WTC11 (cell line): ENCODE results near the gene MTOR. TPM values are rescaled to one million over a fixed set of nuclear protein-coding genes. Genes with fewer than 3 reads are reported as not detected.

Experiments used
- ATAC-seq: fragments of 200-7000 bp; cut with Tn5 transposase; 2 replicates; pipeline ENCODE4 v1.10.0; 2021; ENCODE audit warnings: mild to moderate bottlenecking, moderate library complexity
- CTCF ChIA-PET: fragments of 300-600 bp; sonication (Branson Sonifier 250); formaldehyde crosslinking; loops from one replicate; lab custom pipeline; 2021; ENCODE audit warnings: antibody characterized with exemption; lab: Charles Lee
- POLR2A ChIA-PET: fragments of 350-600 bp; sonication (Branson Sonifier 250); formaldehyde crosslinking; loops from one replicate; lab custom pipeline; 2021; ENCODE audit warnings: antibody characterized with exemption; lab: Charles Lee
- DNase-seq: peaks from one replicate; pipeline ENCODE4 v3.0.0; 2021; ENCODE audit warnings: low spot score
- H3K27ac Mint-ChIP-seq: 2 replicates; pipeline ENCODE4 v1.8.0; 2021; ENCODE audit warnings: mixed read lengths
- H3K27me3 Mint-ChIP-seq: 2 replicates; pipeline ENCODE4 v1.8.0; 2021; ENCODE audit warnings: low read depth, mild to moderate bottlenecking, moderate library complexity, mixed read lengths
- H3K36me3 Mint-ChIP-seq: 2 replicates; pipeline ENCODE4 v1.8.0; 2021; ENCODE audit warnings: mixed read lengths
- H3K4me1 Mint-ChIP-seq: 2 replicates; pipeline ENCODE4 v1.8.0; 2022; ENCODE audit warnings: mixed read lengths
- H3K4me3 Mint-ChIP-seq: 2 replicates; pipeline ENCODE4 v1.8.0; 2021; ENCODE audit warnings: mild to moderate bottlenecking, moderate library complexity, mixed read lengths
- H3K9me3 Mint-ChIP-seq: 2 replicates; pipeline ENCODE4 v1.8.0; 2021; ENCODE audit warnings: mixed read lengths
- ELF4 ChIP-seq: sonication (generic); formaldehyde crosslinking; IDR thresholded peaks from 2 replicates; pipeline ENCODE4 v1.8.1; 2022; ENCODE audit warnings: low read depth, mild to moderate bottlenecking, moderate library complexity, missing genetic modification reagents
- FOXJ3 ChIP-seq: sonication (generic); formaldehyde crosslinking; IDR thresholded peaks from 2 replicates; pipeline ENCODE4 v1.9.0; 2021; ENCODE audit warnings: missing genetic modification reagents, mild to moderate bottlenecking, borderline replicate concordance
- FOXK1 ChIP-seq: sonication (generic); formaldehyde crosslinking; IDR thresholded peaks from 2 replicates; pipeline ENCODE4 v1.8.0; 2022; ENCODE audit warnings: mild to moderate bottlenecking, moderate library complexity, missing genetic modification reagents
- IRF2 ChIP-seq: sonication (generic); formaldehyde crosslinking; IDR thresholded peaks from 2 replicates; pipeline ENCODE4 v1.8.0; 2022; ENCODE audit warnings: low read depth, missing genetic modification reagents, borderline replicate concordance
- JAZF1 ChIP-seq: fragments of 250-450 bp; sonication (Bioruptor Pico); IDR thresholded peaks from 2 replicates; pipeline ENCODE4 v1.9.0; 2021; ENCODE audit warnings: moderate library complexity, mild to moderate bottlenecking, inconsistent platforms
- MXD4 ChIP-seq: fragments of 250-450 bp; sonication (Bioruptor Pico); IDR thresholded peaks from 2 replicates; pipeline ENCODE4 v1.8.0; 2021; ENCODE audit warnings: mild to moderate bottlenecking, moderate library complexity, borderline replicate concordance
- NR2C2 ChIP-seq: sonication (generic); formaldehyde crosslinking; IDR thresholded peaks from 2 replicates; pipeline ENCODE4 v1.8.0; 2022; ENCODE audit warnings: mild to moderate bottlenecking, missing genetic modification reagents
- OVOL2 ChIP-seq: fragments of 250-450 bp; sonication (Bioruptor Pico); IDR thresholded peaks from 2 replicates; pipeline ENCODE4 v1.9.0; 2021; ENCODE audit warnings: mild to moderate bottlenecking, borderline replicate concordance
- SP1 ChIP-seq: sonication (generic); formaldehyde crosslinking; conservative IDR thresholded peaks from 2 replicates; pipeline ENCODE4 v1.8.1; 2022; ENCODE audit warnings: missing genetic modification reagents
- TEAD4 ChIP-seq: sonication (generic); formaldehyde crosslinking; IDR thresholded peaks from 2 replicates; pipeline ENCODE4 v1.8.0; 2022; ENCODE audit warnings: mild to moderate bottlenecking, missing genetic modification reagents
- total RNA-seq: library from RNA; stranded (reverse); gene quantifications from 3 replicates; pipeline ENCODE4 v1.2.3, GENCODE V29; 2021
- TF ChIP-seq, protein P1 (sequence below): fragments of 250-450 bp; sonication (Bioruptor Pico); IDR thresholded peaks from 2 replicates; pipeline ENCODE4 v2.1.2; 2022; ENCODE audit warnings: mild to moderate bottlenecking, moderate library complexity
- TF ChIP-seq, protein P2 (sequence below): fragments of 250-450 bp; sonication (Bioruptor Pico); IDR thresholded peaks from 2 replicates; pipeline ENCODE4 v1.9.0; 2021; ENCODE audit warnings: mild to moderate bottlenecking, borderline replicate concordance
- TF ChIP-seq, protein P3 (sequence below): fragments of 200-600 bp; IDR thresholded peaks from 2 replicates; pipeline ENCODE4 v1.8.0; 2022; ENCODE audit warnings: antibody characterized with exemption
- TF ChIP-seq, protein P4 (sequence below): sonication (generic); formaldehyde crosslinking; conservative IDR thresholded peaks from 2 replicates; pipeline ENCODE4 v1.8.1; 2023; ENCODE audit warnings: mild to moderate bottlenecking, low read depth, missing genetic modification reagents, moderate library complexity
- TF ChIP-seq, protein P5 (sequence below): fragments of 250-450 bp; sonication (Bioruptor Pico); IDR thresholded peaks from 2 replicates; pipeline ENCODE4 v1.9.0; 2021; ENCODE audit warnings: mild to moderate bottlenecking
- TF ChIP-seq, protein P6 (sequence below): sonication (generic); formaldehyde crosslinking; IDR thresholded peaks from 2 replicates; pipeline ENCODE4 v1.8.1; 2023; ENCODE audit warnings: mild to moderate bottlenecking, missing genetic modification reagents
- TF ChIP-seq, protein P7 (sequence below): sonication (generic); formaldehyde crosslinking; IDR thresholded peaks from 2 replicates; pipeline ENCODE4 v1.8.0; 2023; ENCODE audit warnings: missing genetic modification reagents
- TF ChIP-seq, protein P8 (sequence below): sonication (generic); formaldehyde crosslinking; IDR thresholded peaks from 2 replicates; pipeline ENCODE4 v1.8.0; 2022; ENCODE audit warnings: mild to moderate bottlenecking, missing genetic modification reagents
- TF ChIP-seq, protein P9 (sequence below): sonication (generic); formaldehyde crosslinking; IDR thresholded peaks from 2 replicates; pipeline ENCODE4 v1.8.1; 2023; ENCODE audit warnings: mild to moderate bottlenecking, missing genetic modification reagents, moderate library complexity
- TF ChIP-seq, protein P10 (sequence below): sonication (generic); formaldehyde crosslinking; IDR thresholded peaks from 2 replicates; pipeline ENCODE4 v1.8.1; 2022; ENCODE audit warnings: low read depth, missing genetic modification reagents, borderline replicate concordance

Gene MTOR
- total RNA-seq, 1 experiment from 2014 or later, result 65.0 TPM

DNA sequence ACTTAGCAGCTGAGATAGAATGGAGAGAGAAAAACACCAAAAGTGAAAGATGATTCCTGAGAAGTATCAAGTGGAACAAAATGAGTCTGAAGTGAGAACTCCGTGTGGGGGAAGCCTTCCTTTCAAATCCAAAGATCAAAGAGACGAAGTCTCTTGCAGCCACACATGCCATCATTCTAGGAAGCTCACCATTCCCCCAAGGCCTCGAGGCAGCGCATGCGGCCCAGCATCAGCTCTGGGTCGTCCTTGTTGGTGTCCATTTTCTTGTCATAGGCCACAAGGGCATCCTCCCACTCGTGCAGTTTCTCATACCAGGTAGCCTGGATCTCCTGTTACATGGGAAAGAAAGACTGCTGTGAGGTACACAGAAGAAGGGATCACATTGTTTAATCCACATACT, 105.4 kb downstream of the MTOR start:
- TF ChIP-seq TEAD4 (CRISPR knock-in tag) (no peak), MXD4 (CRISPR knock-in tag) (no peak), IRF2 (CRISPR knock-in tag) (no peak), NR2C2 (no peak), SP1 (CRISPR knock-in tag) (no peak)
- TF ChIP-seq, protein P1, sequence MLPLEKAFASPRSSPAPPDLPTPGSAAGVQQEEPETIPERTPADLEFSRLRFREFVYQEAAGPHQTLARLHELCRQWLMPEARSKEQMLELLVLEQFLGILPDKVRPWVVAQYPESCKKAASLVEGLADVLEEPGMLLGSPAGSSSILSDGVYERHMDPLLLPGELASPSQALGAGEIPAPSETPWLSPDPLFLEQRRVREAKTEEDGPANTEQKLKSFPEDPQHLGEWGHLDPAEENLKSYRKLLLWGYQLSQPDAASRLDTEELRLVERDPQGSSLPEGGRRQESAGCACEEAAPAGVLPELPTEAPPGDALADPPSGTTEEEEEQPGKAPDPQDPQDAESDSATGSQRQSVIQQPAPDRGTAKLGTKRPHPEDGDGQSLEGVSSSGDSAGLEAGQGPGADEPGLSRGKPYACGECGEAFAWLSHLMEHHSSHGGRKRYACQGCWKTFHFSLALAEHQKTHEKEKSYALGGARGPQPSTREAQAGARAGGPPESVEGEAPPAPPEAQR (CRISPR knock-in tag), result no peak
- TF ChIP-seq, protein P2, sequence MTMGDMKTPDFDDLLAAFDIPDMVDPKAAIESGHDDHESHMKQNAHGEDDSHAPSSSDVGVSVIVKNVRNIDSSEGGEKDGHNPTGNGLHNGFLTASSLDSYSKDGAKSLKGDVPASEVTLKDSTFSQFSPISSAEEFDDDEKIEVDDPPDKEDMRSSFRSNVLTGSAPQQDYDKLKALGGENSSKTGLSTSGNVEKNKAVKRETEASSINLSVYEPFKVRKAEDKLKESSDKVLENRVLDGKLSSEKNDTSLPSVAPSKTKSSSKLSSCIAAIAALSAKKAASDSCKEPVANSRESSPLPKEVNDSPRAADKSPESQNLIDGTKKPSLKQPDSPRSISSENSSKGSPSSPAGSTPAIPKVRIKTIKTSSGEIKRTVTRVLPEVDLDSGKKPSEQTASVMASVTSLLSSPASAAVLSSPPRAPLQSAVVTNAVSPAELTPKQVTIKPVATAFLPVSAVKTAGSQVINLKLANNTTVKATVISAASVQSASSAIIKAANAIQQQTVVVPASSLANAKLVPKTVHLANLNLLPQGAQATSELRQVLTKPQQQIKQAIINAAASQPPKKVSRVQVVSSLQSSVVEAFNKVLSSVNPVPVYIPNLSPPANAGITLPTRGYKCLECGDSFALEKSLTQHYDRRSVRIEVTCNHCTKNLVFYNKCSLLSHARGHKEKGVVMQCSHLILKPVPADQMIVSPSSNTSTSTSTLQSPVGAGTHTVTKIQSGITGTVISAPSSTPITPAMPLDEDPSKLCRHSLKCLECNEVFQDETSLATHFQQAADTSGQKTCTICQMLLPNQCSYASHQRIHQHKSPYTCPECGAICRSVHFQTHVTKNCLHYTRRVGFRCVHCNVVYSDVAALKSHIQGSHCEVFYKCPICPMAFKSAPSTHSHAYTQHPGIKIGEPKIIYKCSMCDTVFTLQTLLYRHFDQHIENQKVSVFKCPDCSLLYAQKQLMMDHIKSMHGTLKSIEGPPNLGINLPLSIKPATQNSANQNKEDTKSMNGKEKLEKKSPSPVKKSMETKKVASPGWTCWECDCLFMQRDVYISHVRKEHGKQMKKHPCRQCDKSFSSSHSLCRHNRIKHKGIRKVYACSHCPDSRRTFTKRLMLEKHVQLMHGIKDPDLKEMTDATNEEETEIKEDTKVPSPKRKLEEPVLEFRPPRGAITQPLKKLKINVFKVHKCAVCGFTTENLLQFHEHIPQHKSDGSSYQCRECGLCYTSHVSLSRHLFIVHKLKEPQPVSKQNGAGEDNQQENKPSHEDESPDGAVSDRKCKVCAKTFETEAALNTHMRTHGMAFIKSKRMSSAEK, result no peak
- TF ChIP-seq, protein P3, sequence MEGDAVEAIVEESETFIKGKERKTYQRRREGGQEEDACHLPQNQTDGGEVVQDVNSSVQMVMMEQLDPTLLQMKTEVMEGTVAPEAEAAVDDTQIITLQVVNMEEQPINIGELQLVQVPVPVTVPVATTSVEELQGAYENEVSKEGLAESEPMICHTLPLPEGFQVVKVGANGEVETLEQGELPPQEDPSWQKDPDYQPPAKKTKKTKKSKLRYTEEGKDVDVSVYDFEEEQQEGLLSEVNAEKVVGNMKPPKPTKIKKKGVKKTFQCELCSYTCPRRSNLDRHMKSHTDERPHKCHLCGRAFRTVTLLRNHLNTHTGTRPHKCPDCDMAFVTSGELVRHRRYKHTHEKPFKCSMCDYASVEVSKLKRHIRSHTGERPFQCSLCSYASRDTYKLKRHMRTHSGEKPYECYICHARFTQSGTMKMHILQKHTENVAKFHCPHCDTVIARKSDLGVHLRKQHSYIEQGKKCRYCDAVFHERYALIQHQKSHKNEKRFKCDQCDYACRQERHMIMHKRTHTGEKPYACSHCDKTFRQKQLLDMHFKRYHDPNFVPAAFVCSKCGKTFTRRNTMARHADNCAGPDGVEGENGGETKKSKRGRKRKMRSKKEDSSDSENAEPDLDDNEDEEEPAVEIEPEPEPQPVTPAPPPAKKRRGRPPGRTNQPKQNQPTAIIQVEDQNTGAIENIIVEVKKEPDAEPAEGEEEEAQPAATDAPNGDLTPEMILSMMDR, result no peak
- CTCF ChIA-PET, result no interaction called here
- POLR2A ChIA-PET, result no interaction called here
- Mint-ChIP-seq H3K36me3 (peaks cover 29% of the 10 kb centered on the region), H3K4me1 (no peaks in the 10 kb centered on the region), H3K27ac (no peak overlapping the region), H3K4me3 (no peak overlapping the region), H3K9me3 (no peaks in the 10 kb centered on the region), H3K27me3 (no peaks in the 10 kb centered on the region)
- ATAC-seq (no peak), DNase-seq (no peak)

DNA sequence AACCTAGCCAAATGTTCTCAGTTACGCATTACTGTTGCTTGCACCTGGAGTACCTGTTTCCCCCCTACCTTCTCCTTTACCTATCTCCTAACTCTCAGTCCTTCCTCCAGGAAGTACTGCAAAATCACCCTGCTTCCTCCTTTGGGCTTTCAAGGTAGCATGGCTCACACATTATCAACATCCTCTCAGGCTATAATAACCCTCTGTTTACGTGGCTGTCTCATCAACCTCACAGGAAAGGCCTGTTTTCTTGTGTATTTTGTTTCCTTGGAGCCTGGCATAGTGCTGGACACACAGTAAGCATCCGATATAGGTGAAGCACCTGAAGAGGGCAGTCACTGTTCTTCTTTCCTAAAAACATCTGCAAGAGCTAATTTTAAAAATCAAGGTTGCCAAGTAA, 105.9 kb downstream of the MTOR start:
- ATAC-seq (no peak), DNase-seq (no peak)
- ChIA-PET CTCF (no interaction called here), POLR2A (no interaction called here)
- no peak overlapping the region for H3K4me3 Mint-ChIP-seq
- H3K4me1 Mint-ChIP-seq, result no peaks in the 10 kb centered on the region
- H3K9me3 Mint-ChIP-seq, result no peaks in the 10 kb centered on the region
- H3K27ac Mint-ChIP-seq, result no peak overlapping the region
- peaks cover 25% of the 10 kb centered on the region for H3K36me3 Mint-ChIP-seq
- H3K27me3 Mint-ChIP-seq, result no peaks in the 10 kb centered on the region
- TF ChIP-seq FOXK1 (CRISPR knock-in tag) (no peak), FOXJ3 (CRISPR knock-in tag) (no peak), ELF4 (CRISPR knock-in tag) (no peak), JAZF1 (no peak), OVOL2 (CRISPR knock-in tag) (no peak)
- TF ChIP-seq, protein P4, sequence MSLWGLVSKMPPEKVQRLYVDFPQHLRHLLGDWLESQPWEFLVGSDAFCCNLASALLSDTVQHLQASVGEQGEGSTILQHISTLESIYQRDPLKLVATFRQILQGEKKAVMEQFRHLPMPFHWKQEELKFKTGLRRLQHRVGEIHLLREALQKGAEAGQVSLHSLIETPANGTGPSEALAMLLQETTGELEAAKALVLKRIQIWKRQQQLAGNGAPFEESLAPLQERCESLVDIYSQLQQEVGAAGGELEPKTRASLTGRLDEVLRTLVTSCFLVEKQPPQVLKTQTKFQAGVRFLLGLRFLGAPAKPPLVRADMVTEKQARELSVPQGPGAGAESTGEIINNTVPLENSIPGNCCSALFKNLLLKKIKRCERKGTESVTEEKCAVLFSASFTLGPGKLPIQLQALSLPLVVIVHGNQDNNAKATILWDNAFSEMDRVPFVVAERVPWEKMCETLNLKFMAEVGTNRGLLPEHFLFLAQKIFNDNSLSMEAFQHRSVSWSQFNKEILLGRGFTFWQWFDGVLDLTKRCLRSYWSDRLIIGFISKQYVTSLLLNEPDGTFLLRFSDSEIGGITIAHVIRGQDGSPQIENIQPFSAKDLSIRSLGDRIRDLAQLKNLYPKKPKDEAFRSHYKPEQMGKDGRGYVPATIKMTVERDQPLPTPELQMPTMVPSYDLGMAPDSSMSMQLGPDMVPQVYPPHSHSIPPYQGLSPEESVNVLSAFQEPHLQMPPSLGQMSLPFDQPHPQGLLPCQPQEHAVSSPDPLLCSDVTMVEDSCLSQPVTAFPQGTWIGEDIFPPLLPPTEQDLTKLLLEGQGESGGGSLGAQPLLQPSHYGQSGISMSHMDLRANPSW (CRISPR knock-in tag), result no peak
- TF ChIP-seq, protein P5, sequence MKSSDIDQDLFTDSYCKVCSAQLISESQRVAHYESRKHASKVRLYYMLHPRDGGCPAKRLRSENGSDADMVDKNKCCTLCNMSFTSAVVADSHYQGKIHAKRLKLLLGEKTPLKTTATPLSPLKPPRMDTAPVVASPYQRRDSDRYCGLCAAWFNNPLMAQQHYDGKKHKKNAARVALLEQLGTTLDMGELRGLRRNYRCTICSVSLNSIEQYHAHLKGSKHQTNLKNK (CRISPR knock-in tag), result no peak
- TF ChIP-seq, protein P6, sequence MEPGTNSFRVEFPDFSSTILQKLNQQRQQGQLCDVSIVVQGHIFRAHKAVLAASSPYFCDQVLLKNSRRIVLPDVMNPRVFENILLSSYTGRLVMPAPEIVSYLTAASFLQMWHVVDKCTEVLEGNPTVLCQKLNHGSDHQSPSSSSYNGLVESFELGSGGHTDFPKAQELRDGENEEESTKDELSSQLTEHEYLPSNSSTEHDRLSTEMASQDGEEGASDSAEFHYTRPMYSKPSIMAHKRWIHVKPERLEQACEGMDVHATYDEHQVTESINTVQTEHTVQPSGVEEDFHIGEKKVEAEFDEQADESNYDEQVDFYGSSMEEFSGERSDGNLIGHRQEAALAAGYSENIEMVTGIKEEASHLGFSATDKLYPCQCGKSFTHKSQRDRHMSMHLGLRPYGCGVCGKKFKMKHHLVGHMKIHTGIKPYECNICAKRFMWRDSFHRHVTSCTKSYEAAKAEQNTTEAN (CRISPR knock-in tag), result no peak
- TF ChIP-seq, protein P7, sequence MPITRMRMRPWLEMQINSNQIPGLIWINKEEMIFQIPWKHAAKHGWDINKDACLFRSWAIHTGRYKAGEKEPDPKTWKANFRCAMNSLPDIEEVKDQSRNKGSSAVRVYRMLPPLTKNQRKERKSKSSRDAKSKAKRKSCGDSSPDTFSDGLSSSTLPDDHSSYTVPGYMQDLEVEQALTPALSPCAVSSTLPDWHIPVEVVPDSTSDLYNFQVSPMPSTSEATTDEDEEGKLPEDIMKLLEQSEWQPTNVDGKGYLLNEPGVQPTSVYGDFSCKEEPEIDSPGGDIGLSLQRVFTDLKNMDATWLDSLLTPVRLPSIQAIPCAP (CRISPR knock-in tag), result no peak
- TF ChIP-seq, protein P8, sequence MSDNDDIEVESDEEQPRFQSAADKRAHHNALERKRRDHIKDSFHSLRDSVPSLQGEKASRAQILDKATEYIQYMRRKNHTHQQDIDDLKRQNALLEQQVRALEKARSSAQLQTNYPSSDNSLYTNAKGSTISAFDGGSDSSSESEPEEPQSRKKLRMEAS, result no peak
- TF ChIP-seq, protein P9, sequence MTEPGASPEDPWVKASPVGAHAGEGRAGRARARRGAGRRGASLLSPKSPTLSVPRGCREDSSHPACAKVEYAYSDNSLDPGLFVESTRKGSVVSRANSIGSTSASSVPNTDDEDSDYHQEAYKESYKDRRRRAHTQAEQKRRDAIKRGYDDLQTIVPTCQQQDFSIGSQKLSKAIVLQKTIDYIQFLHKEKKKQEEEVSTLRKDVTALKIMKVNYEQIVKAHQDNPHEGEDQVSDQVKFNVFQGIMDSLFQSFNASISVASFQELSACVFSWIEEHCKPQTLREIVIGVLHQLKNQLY, result no peak
- TF ChIP-seq, protein P10, sequence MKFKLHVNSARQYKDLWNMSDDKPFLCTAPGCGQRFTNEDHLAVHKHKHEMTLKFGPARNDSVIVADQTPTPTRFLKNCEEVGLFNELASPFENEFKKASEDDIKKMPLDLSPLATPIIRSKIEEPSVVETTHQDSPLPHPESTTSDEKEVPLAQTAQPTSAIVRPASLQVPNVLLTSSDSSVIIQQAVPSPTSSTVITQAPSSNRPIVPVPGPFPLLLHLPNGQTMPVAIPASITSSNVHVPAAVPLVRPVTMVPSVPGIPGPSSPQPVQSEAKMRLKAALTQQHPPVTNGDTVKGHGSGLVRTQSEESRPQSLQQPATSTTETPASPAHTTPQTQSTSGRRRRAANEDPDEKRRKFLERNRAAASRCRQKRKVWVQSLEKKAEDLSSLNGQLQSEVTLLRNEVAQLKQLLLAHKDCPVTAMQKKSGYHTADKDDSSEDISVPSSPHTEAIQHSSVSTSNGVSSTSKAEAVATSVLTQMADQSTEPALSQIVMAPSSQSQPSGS (CRISPR knock-in tag), result no peak
